ENCODE results near the gene SERPINB3.
"Not testable (repeated sequence)": the region's sequence is repeated elsewhere in the genome, so short reads cannot be mapped to it uniquely, and the experiment has no call there.

SERPINB3 gene

GRCh38 chr18:63661750-63662149, at the start of gene SERPINB3:
TSS of gene SERPINB3 (minus strand) at chr18:63661893. CDS start at chr18:63661216, 677 bp downstream.
- not testable (repeated sequence) for DNase-seq

GRCh38 chr18:63708650-63709049, 47.0 kb upstream of the SERPINB3 start:
- DNase-seq = no peak

- no peak for DNase-seq
Observed at GRCh38 chr18:63707816-63708215, 46.1 kb upstream of the SERPINB3 start.

- DNase-seq = no peak
Observed at GRCh38 chr18:63705401-63705800, 43.7 kb upstream of the SERPINB3 start.

- no peak for DNase-seq
Observed at GRCh38 chr18:63702660-63703059, 41.0 kb upstream of the SERPINB3 start, which contains the start of gene SERPINB11. TSS of gene SERPINB11 (plus strand) at chr18:63702960. CDS start at chr18:63710194, 7,234 bp downstream.

GRCh38 chr18:63701952-63702351, 40.3 kb upstream of the SERPINB3 start:
- no peak for DNase-seq

GRCh38 chr18:63700501-63700900, 38.8 kb upstream of the SERPINB3 start:
- DNase-seq = no peak

- DNase-seq = no peak
Observed at GRCh38 chr18:63697097-63697660, 35.5 kb upstream of the SERPINB3 start.

GRCh38 chr18:63689064-63689463, 27.4 kb upstream of the SERPINB3 start:
- DNase-seq = no peak

GRCh38 chr18:63686871-63687270, 25.2 kb upstream of the SERPINB3 start:
- DNase-seq = no peak

GRCh38 chr18:63684718-63685117, 23.0 kb upstream of the SERPINB3 start:
- DNase-seq = no peak

- no peak for DNase-seq
Observed at GRCh38 chr18:63683890-63684289, 22.2 kb upstream of the SERPINB3 start.

- DNase-seq = no peak
Observed at GRCh38 chr18:63683152-63683551, 21.5 kb upstream of the SERPINB3 start.

- no peak for DNase-seq
Observed at GRCh38 chr18:63681449-63682340, 20.0 kb upstream of the SERPINB3 start.

GRCh38 chr18:63679820-63680606, 18.3 kb upstream of the SERPINB3 start:
- no peak for DNase-seq

GRCh38 chr18:63677500-63678225, 16.0 kb upstream of the SERPINB3 start:
- no peak for DNase-seq

- DNase-seq = no peak
Observed at GRCh38 chr18:63676526-63677323, 15.0 kb upstream of the SERPINB3 start.

- no peak for DNase-seq
Observed at GRCh38 chr18:63664571-63664970, 2.9 kb upstream of the SERPINB3 start.

- not testable (repeated sequence) for DNase-seq
Observed at GRCh38 chr18:63658920-63659319, 2.8 kb downstream of the SERPINB3 start.

- not testable (repeated sequence) for DNase-seq
Observed at GRCh38 chr18:63650271-63650670, 11.4 kb downstream of the SERPINB3 start.

- DNase-seq = no peak
Observed at GRCh38 chr18:63648241-63648640, 13.5 kb downstream of the SERPINB3 start.

GRCh38 chr18:63646936-63647335, 14.8 kb downstream of the SERPINB3 start:
- no peak for DNase-seq

Data from activated CD4-positive, alpha-beta T cell treated with anti-CD3 and anti-CD28 coated beads, Interleukin-2, amount 50 U/mL, for 48 hours (primary cell).